ENCODE results near the gene TRAPPC6A.

- TF ChIP-seq KDM5A (IDR thresholded peaks at IDR 0.05; ENCODE audit: borderline replicate concordance, low read length) (peak; percentile 59; the same call in 1 of the 2 replicates), HOXA3 (CRISPR knock-in tag; IDR thresholded peaks at IDR 0.05) (peak; percentile 73), MED13 (CRISPR knock-in tag; IDR thresholded peaks at IDR 0.05) (no peak), POLR2AphosphoS5 (IDR thresholded peaks at IDR 0.05; ENCODE audit: low read depth, low read length) (peak; percentile 76), CTCF (CRISPR knock-in tag; IDR thresholded peaks at IDR 0.05) (peak; percentile 82)
Observed at GRCh38 chr19:45178262-45179071, 430 bp upstream of the TRAPPC6A start, which contains the start of gene BLOC1S3.

All from HepG2 (cell line).